Measurements from ENCODE around the gene ALOX15B.

The ALOX15B gene

DNA sequence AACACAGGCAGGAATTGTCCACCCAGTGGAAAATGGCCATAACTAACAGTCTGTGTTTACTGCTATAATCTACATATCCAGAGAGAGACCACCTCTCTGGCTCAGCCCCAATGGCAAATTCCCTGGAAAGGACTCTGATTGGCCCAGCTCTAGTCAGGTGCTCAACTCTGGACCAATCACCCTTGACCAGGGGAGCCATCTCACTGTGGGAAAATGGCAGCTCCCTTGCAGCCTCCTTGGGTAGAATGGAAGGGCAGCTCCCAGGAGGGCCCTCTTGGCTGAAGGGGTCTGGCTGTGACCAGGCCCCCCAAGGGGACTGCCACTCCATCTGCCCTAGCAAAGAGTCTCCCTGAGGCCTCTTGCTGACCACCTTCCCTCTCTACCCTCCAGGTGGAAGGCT is 3.1 kb downstream of the ALOX15B start:
- TF ChIP-seq GATA3 (IDR thresholded peaks at IDR 0.05; ENCODE audit: low read depth, low read length) (no peak), GATA2 (IDR thresholded peaks at IDR 0.05; ENCODE audit: low read depth, low read length) (no peak)

DNA sequence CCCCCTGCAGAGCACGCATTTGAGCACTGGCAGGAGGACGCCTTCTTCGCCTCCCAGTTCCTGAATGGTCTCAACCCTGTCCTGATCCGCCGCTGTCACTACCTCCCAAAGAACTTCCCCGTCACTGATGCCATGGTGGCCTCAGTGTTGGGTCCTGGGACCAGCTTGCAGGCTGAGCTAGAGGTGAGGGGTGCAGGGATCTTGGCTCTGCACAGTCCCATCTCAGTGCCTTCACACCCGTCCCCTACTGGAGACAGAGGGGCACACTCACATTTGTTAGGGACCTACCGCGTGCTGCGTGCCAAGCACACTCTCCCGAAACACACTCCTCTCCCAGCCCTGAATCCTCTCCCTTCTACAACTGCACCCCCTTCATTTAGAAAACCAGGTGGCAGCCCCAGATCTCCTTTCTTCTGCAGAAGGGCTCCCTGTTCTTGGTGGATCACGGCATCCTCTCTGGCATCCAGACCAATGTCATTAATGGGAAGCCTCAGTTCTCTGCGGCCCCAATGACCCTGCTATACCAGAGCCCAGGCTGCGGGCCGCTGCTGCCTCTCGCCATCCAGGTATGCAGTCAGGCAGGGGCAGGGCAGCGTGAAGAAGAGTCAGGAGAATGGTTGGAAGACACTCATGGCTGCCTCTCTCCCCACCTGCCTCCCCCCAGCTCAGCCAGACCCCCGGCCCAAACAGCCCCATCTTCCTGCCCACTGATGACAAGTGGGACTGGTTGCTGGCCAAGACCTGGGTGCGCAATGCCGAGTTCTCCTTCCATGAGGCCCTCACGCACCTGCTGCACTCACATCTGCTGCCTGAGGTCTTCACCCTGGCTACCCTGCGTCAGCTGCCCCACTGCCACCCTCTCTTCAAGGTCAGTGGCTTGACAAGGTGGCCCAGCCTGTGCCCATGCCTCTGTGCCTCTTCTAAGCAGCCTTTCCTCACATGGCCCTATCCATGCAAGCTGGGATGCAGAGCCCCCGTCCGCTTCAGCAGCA is 6.3 kb downstream of the ALOX15B start:
- no peak for TF ChIP-seq GATA2 (IDR thresholded peaks at IDR 0.05; ENCODE audit: low read depth, low read length)
- TF ChIP-seq GATA3 (IDR thresholded peaks at IDR 0.05; ENCODE audit: low read depth, low read length) = no peak

GRCh38 chr17:8046306-8046928 is 7.6 kb downstream of the ALOX15B start:
- TF ChIP-seq GATA2 (IDR thresholded peaks at IDR 0.05; ENCODE audit: low read depth, low read length) = no peak
- TF ChIP-seq GATA3 (IDR thresholded peaks at IDR 0.05; ENCODE audit: low read depth, low read length) = no peak

DNA sequence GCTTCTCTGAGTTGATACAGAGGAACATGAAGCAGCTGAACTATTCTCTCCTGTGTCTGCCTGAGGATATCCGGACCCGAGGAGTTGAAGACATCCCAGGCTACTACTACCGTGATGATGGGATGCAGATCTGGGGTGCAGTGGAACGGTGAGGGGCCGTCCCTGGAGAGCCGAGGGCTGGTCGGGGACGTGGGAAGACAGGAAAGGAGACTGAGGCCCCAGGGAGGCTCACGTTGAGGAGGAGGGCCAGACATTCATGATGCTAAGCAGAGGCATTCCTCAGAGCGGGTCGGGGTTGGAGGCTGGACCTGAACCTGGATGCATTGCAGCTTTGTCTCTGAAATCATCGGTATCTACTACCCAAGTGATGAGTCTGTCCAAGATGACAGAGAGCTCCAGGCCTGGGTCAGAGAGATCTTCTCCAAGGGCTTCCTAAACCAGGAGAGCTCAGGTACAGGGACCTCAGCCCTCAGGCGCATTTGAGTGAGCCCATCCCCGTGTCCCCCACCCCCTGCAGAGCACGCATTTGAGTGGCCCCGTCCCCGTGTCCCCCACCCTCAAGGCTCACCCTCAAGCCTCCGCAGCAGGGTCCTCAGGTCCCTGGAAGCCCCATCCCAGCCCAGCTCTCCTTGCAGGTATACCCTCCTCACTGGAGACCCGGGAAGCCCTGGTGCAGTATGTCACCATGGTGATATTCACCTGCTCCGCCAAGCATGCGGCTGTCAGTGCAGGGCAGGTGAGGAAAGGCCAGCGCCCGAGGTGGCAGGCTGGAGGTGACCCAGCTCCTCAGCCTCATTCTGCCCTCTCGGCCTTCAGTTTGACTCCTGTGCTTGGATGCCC is 8.3 kb downstream of the ALOX15B start:
- TF ChIP-seq GATA3 (IDR thresholded peaks at IDR 0.05; ENCODE audit: low read depth, low read length) (no peak), GATA2 (IDR thresholded peaks at IDR 0.05; ENCODE audit: low read depth, low read length) (no peak)

DNA sequence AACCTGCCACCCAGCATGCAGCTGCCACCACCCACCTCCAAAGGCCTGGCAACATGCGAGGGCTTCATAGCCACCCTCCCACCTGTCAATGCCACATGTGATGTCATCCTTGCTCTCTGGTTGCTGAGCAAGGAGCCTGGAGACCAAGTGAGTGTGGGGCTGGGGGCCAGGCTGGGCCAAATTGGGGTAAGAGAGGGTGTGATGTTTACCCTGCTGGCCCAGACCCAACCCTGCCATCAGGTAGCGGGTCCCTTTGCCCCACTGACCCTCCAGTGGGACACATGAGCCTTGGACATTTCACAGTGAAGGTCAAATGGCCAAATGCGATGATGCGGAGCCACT is 8.9 kb downstream of the ALOX15B start:
- TF ChIP-seq GATA2 (IDR thresholded peaks at IDR 0.05; ENCODE audit: low read depth, low read length) = no peak
- no peak for TF ChIP-seq GATA3 (IDR thresholded peaks at IDR 0.05; ENCODE audit: low read depth, low read length)

DNA sequence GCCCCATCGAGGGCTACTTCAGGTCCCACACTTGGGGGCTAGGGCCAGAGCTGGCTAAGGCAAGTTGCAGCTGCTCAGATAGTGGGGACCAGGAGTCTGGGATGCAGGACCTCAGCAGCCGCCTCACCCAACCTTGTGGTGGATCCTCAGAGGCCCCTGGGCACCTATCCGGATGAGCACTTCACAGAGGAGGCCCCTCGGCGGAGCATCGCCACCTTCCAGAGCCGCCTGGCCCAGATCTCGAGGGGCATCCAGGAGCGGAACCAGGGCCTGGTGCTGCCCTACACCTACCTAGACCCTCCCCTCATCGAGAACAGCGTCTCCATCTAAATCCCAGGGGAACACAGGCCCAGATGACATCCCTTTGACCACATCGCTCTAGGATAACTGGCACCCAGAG is 9.4 kb downstream of the ALOX15B start:
- no peak for TF ChIP-seq GATA3 (IDR thresholded peaks at IDR 0.05; ENCODE audit: low read depth, low read length)
- no peak for TF ChIP-seq GATA2 (IDR thresholded peaks at IDR 0.05; ENCODE audit: low read depth, low read length)

- TF ChIP-seq GATA2 (IDR thresholded peaks at IDR 0.05; ENCODE audit: low read depth, low read length) (no peak), GATA3 (IDR thresholded peaks at IDR 0.05; ENCODE audit: low read depth, low read length) (no peak)
Measured at GRCh38 chr17:8048736-8049135, 9.9 kb downstream of the ALOX15B start.

- TF ChIP-seq GATA3 (IDR thresholded peaks at IDR 0.05; ENCODE audit: low read depth, low read length) (no peak), GATA2 (IDR thresholded peaks at IDR 0.05; ENCODE audit: low read depth, low read length) (no peak)
Measured at GRCh38 chr17:8051831-8052230, 13.0 kb downstream of the ALOX15B start.

DNA sequence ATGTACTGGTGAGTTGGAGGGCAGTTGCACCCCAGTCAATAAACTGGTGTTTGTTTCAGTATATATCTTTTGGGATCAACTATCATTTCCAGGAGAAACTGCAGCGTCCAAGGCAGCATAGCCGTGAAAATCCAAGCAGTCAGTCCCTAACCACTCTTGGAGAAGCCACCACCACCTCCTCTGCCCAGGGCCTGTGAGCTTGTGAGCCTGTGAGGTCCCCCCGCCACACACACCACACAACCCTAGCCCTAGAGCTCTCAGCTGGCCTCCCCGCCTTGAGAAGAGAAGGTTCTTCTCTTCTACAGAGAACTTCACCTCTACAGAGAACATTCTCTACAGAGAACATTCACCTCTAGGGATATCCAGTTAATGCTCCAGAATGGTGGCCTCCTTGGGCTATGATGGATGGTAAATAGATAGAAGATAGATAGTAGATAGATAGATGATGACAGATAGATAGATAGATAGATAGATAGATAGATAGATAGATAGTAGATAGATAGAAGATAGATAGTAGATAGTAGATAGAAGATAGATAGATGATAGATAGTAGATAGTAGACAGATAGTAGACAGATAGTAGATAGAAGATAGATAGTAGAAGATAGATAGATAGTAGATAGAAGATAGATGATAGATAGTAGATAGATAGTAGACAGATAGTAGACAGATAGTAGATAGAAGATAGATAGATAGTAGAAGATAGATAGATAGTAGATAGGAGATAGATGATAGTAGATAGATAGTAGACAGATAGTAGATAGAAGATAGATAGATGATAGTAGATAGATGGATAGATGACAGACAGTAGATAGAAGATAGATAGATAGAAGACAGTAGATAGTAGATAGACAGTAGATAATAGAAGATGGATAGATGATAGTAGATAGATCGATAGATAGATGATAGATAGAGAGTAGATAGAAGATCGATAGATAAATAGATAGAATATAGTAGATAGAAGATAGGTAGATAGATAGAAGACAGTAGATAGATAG is 13.7 kb downstream of the ALOX15B start:
- TF ChIP-seq GATA2 (IDR thresholded peaks at IDR 0.05; ENCODE audit: low read depth, low read length) (no peak), GATA3 (IDR thresholded peaks at IDR 0.05; ENCODE audit: low read depth, low read length) (no peak)

- no peak for TF ChIP-seq GATA3 (IDR thresholded peaks at IDR 0.05; ENCODE audit: low read depth, low read length)
- TF ChIP-seq GATA2 (IDR thresholded peaks at IDR 0.05; ENCODE audit: low read depth, low read length) = no peak
Measured at GRCh38 chr17:8053600-8053999, 14.7 kb downstream of the ALOX15B start.

DNA sequence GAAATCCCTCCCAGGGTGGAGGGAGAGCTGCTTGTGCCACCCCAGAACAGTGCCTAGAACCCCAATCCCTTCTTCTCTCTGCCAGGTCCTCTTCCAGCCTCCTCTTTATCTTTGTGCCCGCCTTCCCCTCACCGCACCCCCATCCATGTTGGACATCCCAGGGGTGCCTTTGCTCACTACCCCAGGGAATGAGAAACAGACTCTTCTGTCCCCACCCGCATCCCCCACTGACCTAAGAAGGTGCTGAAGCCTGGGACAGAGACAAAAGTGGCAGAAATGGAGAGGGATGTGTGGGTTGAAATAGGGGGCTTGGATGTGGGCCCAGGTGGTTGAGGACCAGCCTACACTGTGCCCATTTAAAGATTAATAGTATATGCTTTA is 17.0 kb downstream of the ALOX15B start:
- TF ChIP-seq GATA3 (IDR thresholded peaks at IDR 0.05; ENCODE audit: low read depth, low read length) (no peak), GATA2 (IDR thresholded peaks at IDR 0.05; ENCODE audit: low read depth, low read length) (no peak)

DNA sequence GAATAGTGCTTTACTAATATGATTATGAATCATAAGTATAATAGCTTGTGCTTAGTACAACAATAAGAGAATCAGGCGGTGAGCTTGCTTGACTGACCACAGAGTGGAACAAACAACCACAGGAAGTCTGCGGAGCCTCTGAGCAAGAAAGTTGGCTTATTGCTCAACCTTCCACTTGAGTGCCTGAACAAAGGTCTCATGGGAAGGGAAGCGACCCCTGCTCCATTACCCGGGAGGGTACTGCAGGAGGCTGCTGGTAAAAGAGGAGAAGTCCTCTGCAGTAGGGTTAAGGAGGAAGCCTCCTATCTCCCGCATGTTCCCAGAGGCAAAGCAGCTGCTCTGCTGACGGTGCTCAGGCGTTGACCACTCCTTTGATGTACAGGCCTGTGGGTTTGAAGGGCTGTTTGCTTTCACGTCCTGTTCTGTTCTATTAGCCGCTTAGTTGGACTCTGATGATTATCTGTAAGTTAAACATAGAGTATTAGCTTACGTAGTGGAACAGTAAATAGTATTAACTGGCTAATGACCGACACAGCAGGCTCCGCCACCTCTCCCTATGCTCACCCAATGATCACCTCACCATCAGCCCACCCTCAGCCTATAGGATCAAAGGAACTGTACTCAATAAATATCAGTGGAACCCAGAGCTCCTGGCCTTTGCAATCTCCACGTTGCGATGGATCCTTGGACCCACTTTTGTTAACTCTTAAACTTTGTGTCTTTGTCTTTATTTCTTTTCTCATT is 17.5 kb downstream of the ALOX15B start:
- TF ChIP-seq GATA3 (IDR thresholded peaks at IDR 0.05; ENCODE audit: low read depth, low read length) = no peak
- no peak for TF ChIP-seq GATA2 (IDR thresholded peaks at IDR 0.05; ENCODE audit: low read depth, low read length)

All from SH-SY5Y (cell line).